PC-3 (cell line): ENCODE data around the gene ZNF24. TPM values are rescaled to one million over a fixed set of nuclear protein-coding genes. Genes with fewer than 3 reads are reported as not detected.

Experiments used
- ATAC-seq: fragments of 200-7000 bp; cut with Tn5 transposase; 2 replicates; pipeline ENCODE4 v1.9.1; 2020; ENCODE audit warnings: mild to moderate bottlenecking, moderate library complexity
- BruUV-seq: library from RNA; stranded (reverse); fragments of 400-500 nt; replicated peaks from 2 replicates; lab custom pipeline; 2021; lab: Mats Ljungman, UMichigan
- CTCF ChIA-PET: fragments of 300-600 bp; sonication (Branson Sonifier 250); formaldehyde crosslinking; loops from one replicate; lab custom pipeline; 2022; ENCODE audit warnings: antibody characterized with exemption; lab: Charles Lee
- POLR2A ChIA-PET: fragments of 300-600 bp; sonication (Branson Sonifier 250); formaldehyde crosslinking; loops from one replicate; lab custom pipeline; 2022; ENCODE audit warnings: antibody characterized with exemption; ENCODE audit not compliant: unreplicated experiment; lab: Charles Lee
- DNase-seq: peaks from one replicate; pipeline ENCODE4 v3.0.0-alpha.2; 2015
- H2AFZ ChIP-seq: fragments of 300-600 bp; sonication (generic); 2 replicates; pipeline ENCODE4 v1.6.0; 2016; ENCODE audit warnings: antibody characterized with exemption, low read length
- H3F3A ChIP-seq: fragments of 300-600 bp; sonication (generic); one replicate; pipeline ENCODE4 v1.6.0; 2017; ENCODE audit warnings: antibody characterized with exemption, low read length, control low read depth, mild to moderate bottlenecking; ENCODE audit not compliant: unreplicated experiment
- H3K27ac ChIP-seq: fragments of 300-600 bp; sonication (generic); 2 replicates; pipeline ENCODE4 v1.5.1; 2016; ENCODE audit warnings: mild to moderate bottlenecking, low read length
- H3K27me3 ChIP-seq: fragments of 300-600 bp; sonication (generic); 2 replicates; pipeline ENCODE4 v1.6.1; 2016; ENCODE audit warnings: low read length, mixed read lengths
- H3K36me3 ChIP-seq: fragments of 300-600 bp; sonication (generic); 2 replicates; pipeline ENCODE4 v1.6.1; 2016; ENCODE audit warnings: low read depth, mixed run types, low read length, mixed read lengths
- H3K4me1 ChIP-seq: fragments of 300-600 bp; sonication (generic); 2 replicates; pipeline ENCODE4 v1.5.1; 2016; ENCODE audit warnings: low read length; ENCODE audit not compliant: insufficient read depth
- H3K4me2 ChIP-seq: fragments of 300-600 bp; sonication (generic); 2 replicates; pipeline ENCODE4 v1.6.0; 2016; ENCODE audit warnings: low read length
- H3K4me3 ChIP-seq: fragments of 300-600 bp; sonication (generic); 2 replicates; pipeline ENCODE4 v1.5.1; 2016; ENCODE audit warnings: mild to moderate bottlenecking, low read length, mixed read lengths
- H3K79me2 ChIP-seq: fragments of 300-600 bp; sonication (generic); 2 replicates; pipeline ENCODE4 v1.6.1; 2017; ENCODE audit warnings: low read length, mixed read lengths
- H3K9ac ChIP-seq: fragments of 300-600 bp; sonication (generic); 2 replicates; pipeline ENCODE4 v1.6.0; 2016; ENCODE audit warnings: mild to moderate bottlenecking, low read length
- H3K9me2 ChIP-seq: fragments of 300-600 bp; sonication (generic); replicated peaks from 2 replicates; pipeline ENCODE4 v1.6.1; 2016; ENCODE audit warnings: mixed run types, low read length, mixed read lengths
- H3K9me3 ChIP-seq: fragments of 300-600 bp; sonication (generic); 2 replicates; pipeline ENCODE4 v1.6.1; 2016; ENCODE audit warnings: low read length, mixed read lengths
- H4K20me1 ChIP-seq: fragments of 300-600 bp; sonication (generic); 2 replicates; pipeline ENCODE4 v1.6.1; 2016; ENCODE audit warnings: low read length, mixed read lengths
- CTCF ChIP-seq: fragments of 300-600 bp; sonication (generic); conservative IDR thresholded peaks from 2 replicates; pipeline ENCODE4 v1.5.1; 2017; ENCODE audit warnings: antibody characterized with exemption, low read depth, mild to moderate bottlenecking, low read length
- EZH2 ChIP-seq: fragments of 300-600 bp; sonication (generic); IDR thresholded peaks from one replicate; pipeline ENCODE4 v1.6.1; 2017; ENCODE audit warnings: antibody characterized with exemption, mild to moderate bottlenecking, low read length; ENCODE audit not compliant: unreplicated experiment
- EZH2phosphoT487 ChIP-seq: fragments of 300-600 bp; sonication (generic); IDR thresholded peaks from 2 replicates; pipeline ENCODE4 v1.6.1; 2018; ENCODE audit warnings: mild to moderate bottlenecking, antibody characterized with exemption, low read length, borderline replicate concordance
- intact Hi-C: fragments of 100-400 bp; cut with micrococcal nuclease; formaldehyde crosslinking; loops from 2 replicates; pipeline ENCODE4 v1.9.0; 2023
- total RNA-seq: library from RNA; depleted of rRNA; stranded (reverse); fragments of >200 nt; gene quantifications from 2 replicates; pipeline ENCODE4 v1.2.3, GENCODE V29; 2014

The ZNF24 gene
- total RNA-seq, 1 experiment from 2014 or later = 11.0 TPM

- POLR2A ChIA-PET = no interaction called here
- DNase-seq = no peak
- no peak overlapping the region for H3K9ac ChIP-seq
- no peaks in the 10 kb centered on the region for H3K9me3 ChIP-seq
- H3K27ac ChIP-seq = no peak overlapping the region
- CTCF ChIA-PET = no interaction called here
- ATAC-seq = no peak
- H3K9me2 ChIP-seq = no peaks in the 10 kb centered on the region
- H3K27me3 ChIP-seq = no peaks in the 10 kb centered on the region
- H3K4me1 ChIP-seq = no peaks in the 10 kb centered on the region
- H3F3A ChIP-seq = no peaks in the 10 kb centered on the region
- no peak overlapping the region for H2AFZ ChIP-seq
- H3K4me2 ChIP-seq = no peak overlapping the region
- no TSS peak for BruUV-seq
- no peaks in the 10 kb centered on the region for H3K79me2 ChIP-seq
- no peaks in the 10 kb centered on the region for H4K20me1 ChIP-seq
- H3K36me3 ChIP-seq = no peaks in the 10 kb centered on the region
- intact Hi-C loops = no loop called here
- TF ChIP-seq EZH2 (no peak), CTCF (no peak), EZH2phosphoT487 (no peak)
- H3K4me3 ChIP-seq = no peak overlapping the region
These were observed 38.9 kb upstream of the ZNF24 start for GRCh38 chr18:35383136-35383535.

DNA sequence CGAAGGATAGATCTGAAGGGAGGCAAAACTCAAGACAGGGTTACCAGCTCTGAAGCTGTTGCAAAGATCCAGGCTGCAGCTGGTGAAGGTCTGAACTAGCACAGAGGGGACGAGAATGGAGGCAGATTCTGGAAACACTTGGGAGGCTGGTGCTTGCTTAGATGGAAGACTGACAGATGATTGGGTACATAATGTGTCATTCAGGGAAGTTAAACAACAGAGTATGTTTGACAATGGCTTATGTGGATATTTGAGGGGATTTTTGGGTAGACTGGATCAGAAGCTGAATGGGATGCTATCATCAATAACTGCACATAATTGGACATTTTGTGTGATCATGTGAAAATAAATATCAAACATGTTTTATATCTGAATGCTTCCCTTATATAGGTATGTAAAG, 35.2 kb upstream of the ZNF24 start:
- no peaks in the 10 kb centered on the region for H3K9me2 ChIP-seq
- H3K79me2 ChIP-seq = no peaks in the 10 kb centered on the region
- H3K4me1 ChIP-seq = no peaks in the 10 kb centered on the region
- ATAC-seq = no peak
- ChIA-PET POLR2A (no interaction called here), CTCF (no interaction called here)
- H3K4me2 ChIP-seq = no peak overlapping the region
- no peaks in the 10 kb centered on the region for H4K20me1 ChIP-seq
- no peak overlapping the region for H2AFZ ChIP-seq
- TF ChIP-seq CTCF (no peak), EZH2 (no peak), EZH2phosphoT487 (no peak)
- H3K36me3 ChIP-seq = no peaks in the 10 kb centered on the region
- no peaks in the 10 kb centered on the region for H3F3A ChIP-seq
- H3K9ac ChIP-seq = no peak overlapping the region
- no peaks in the 10 kb centered on the region for H3K27me3 ChIP-seq
- H3K27ac ChIP-seq = no peak overlapping the region
- no peak overlapping the region for H3K4me3 ChIP-seq
- no peaks in the 10 kb centered on the region for H3K9me3 ChIP-seq
- intact Hi-C loops = no loop called here
- BruUV-seq = no TSS peak
- no peak for DNase-seq

DNA sequence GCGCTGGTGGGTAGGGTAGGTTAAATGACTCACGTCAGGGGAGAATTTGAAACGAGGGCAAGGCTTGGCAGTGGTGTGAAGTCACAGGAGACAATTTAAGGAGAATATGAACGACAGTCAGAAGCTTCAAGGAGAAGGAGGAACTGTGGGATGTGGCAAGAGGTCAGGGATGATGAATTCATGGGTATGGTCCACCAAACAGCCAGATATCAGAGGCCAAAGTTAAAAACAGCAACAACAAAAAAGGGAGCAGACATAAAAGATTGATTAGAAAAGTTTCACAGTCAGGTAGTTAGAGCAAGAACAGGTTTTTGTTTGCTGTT, 34.3 kb upstream of the ZNF24 start:
- Histone ChIP-seq H3K4me2 (no peak overlapping the region), H4K20me1 (no peaks in the 10 kb centered on the region), H3K9ac (no peak overlapping the region), H3K4me3 (no peak overlapping the region), H2AFZ (no peak overlapping the region), H3K36me3 (no peaks in the 10 kb centered on the region), H3K9me2 (no peaks in the 10 kb centered on the region), H3K27ac (no peak overlapping the region), H3K9me3 (no peaks in the 10 kb centered on the region), H3K4me1 (no peaks in the 10 kb centered on the region), H3F3A (no peaks in the 10 kb centered on the region), H3K79me2 (no peaks in the 10 kb centered on the region), H3K27me3 (no peaks in the 10 kb centered on the region)
- ChIA-PET POLR2A (no interaction called here), CTCF (no interaction called here)
- ATAC-seq (no peak), DNase-seq (no peak)
- intact Hi-C loops = no loop called here
- BruUV-seq = no TSS peak
- TF ChIP-seq EZH2phosphoT487 (no peak), CTCF (no peak), EZH2 (no peak)
